Calu3 (cell line): ENCODE data around the gene HECTD1. TPM values are rescaled to one million over a fixed set of nuclear protein-coding genes. Genes with fewer than 3 reads are reported as not detected.
"Not testable (repeated sequence)": the region's sequence is repeated elsewhere in the genome, so short reads cannot be mapped to it uniquely, and the experiment has no call there.

Experiments
- BruUV-seq: library from RNA; stranded (reverse); fragments of 400-500 nt; replicated peaks from 2 replicates; lab custom pipeline; 2021; lab: Mats Ljungman, UMichigan
- CTCF ChIA-PET: fragments of 300-600 bp; sonication (Branson Sonifier 250); formaldehyde crosslinking; loops from one replicate; lab custom pipeline; 2022; ENCODE audit warnings: antibody characterized with exemption; lab: Charles Lee
- DNase-seq: peaks from one replicate; pipeline ENCODE4 v3.0.0; 2022
- H3K27ac Mint-ChIP-seq: one replicate; pipeline ENCODE4 v1.8.0; 2022; ENCODE audit warnings: mixed read lengths; ENCODE audit not compliant: unreplicated experiment
- H3K27me3 Mint-ChIP-seq: one replicate; pipeline ENCODE4 v1.8.0; 2022; ENCODE audit warnings: mixed read lengths; ENCODE audit not compliant: unreplicated experiment
- H3K36me3 Mint-ChIP-seq: one replicate; pipeline ENCODE4 v1.8.0; 2022; ENCODE audit warnings: mild to moderate bottlenecking, moderate library complexity, mixed read lengths; ENCODE audit not compliant: insufficient read depth, unreplicated experiment
- H3K4me1 Mint-ChIP-seq: one replicate; pipeline ENCODE4 v1.8.0; 2022; ENCODE audit warnings: mild to moderate bottlenecking, low read depth, mixed read lengths; ENCODE audit not compliant: unreplicated experiment
- H3K4me3 Mint-ChIP-seq: one replicate; pipeline ENCODE4 v1.8.0; 2022; ENCODE audit warnings: mild to moderate bottlenecking, low read depth, moderate library complexity, mixed read lengths; ENCODE audit not compliant: unreplicated experiment
- H3K9me3 Mint-ChIP-seq: one replicate; pipeline ENCODE4 v1.8.0; 2022; ENCODE audit warnings: low read depth, mixed read lengths; ENCODE audit not compliant: unreplicated experiment
- intact Hi-C: fragments of 100-400 bp; cut with micrococcal nuclease; formaldehyde crosslinking; loops from one replicate; pipeline ENCODE4 v1.10.0; 2022; ENCODE audit not compliant: unreplicated experiment
- total RNA-seq: library from RNA; stranded (reverse); gene quantifications from 2 replicates; pipeline ENCODE4 v1.2.3, GENCODE V29; 2022
- TF ChIP-seq, protein P1 (sequence below): fragments of 200-600 bp; IDR thresholded peaks from one replicate; pipeline ENCODE4 v1.8.0; 2022; ENCODE audit warnings: antibody characterized with exemption; ENCODE audit not compliant: unreplicated experiment

The HECTD1 gene
- total RNA-seq, 1 experiment from 2014 or later, result 98.6 TPM

DNA sequence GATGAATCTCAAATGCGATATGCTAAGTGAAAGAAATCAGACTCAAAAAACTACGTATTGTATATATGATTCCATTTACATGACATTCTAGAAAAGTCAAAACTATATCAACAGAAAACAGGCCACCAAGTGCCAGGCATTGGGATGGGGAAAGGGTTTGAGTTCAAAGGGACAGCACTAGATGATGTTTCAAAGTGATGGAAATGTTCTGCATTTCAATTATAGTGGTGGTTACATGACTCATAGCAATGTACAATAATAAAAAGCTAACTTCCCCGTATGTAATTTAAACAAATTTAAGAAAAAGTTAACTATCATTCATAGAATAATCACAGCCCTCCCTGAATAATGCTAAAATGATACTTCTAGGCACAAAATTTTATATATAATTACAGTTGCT, 13.5 kb downstream of the HECTD1 start:
- Mint-ChIP-seq H3K9me3 (no peaks in the 10 kb centered on the region), H3K4me3 (no peak overlapping the region), H3K27me3 (no peaks in the 10 kb centered on the region), H3K36me3 (peaks cover 27% of the 10 kb centered on the region), H3K27ac (no peak overlapping the region), H3K4me1 (peaks cover 24% of the 10 kb centered on the region)
- intact Hi-C loops, result no loop called here
- CTCF ChIA-PET, result interaction anchor here (1.0 kb wide), 1 partner anchor 14 kb away, joined by 4 read pairs; the partner anchor contains the start of gene HECTD1
- no TSS peak for BruUV-seq
- no peak for DNase-seq
- TF ChIP-seq, protein P1, sequence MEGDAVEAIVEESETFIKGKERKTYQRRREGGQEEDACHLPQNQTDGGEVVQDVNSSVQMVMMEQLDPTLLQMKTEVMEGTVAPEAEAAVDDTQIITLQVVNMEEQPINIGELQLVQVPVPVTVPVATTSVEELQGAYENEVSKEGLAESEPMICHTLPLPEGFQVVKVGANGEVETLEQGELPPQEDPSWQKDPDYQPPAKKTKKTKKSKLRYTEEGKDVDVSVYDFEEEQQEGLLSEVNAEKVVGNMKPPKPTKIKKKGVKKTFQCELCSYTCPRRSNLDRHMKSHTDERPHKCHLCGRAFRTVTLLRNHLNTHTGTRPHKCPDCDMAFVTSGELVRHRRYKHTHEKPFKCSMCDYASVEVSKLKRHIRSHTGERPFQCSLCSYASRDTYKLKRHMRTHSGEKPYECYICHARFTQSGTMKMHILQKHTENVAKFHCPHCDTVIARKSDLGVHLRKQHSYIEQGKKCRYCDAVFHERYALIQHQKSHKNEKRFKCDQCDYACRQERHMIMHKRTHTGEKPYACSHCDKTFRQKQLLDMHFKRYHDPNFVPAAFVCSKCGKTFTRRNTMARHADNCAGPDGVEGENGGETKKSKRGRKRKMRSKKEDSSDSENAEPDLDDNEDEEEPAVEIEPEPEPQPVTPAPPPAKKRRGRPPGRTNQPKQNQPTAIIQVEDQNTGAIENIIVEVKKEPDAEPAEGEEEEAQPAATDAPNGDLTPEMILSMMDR, result no peak

DNA sequence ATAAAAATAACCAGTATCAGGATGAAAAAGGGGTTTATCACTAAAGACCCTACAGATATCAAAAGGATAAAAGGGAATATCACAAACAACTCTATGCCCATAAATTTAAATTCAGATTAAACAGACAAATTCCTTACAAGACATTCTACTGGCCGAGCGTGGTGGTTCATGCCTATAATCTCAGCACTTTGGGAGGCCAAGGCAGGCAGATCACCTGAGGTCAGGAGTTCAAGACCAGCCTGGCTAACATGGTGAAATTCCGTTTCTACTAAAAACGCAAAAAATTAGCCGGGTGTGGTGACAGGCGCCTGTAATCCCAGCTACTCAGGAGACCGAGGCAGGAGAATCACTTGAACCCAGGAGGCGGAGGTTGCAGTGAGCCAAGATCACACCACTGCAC, 15.0 kb downstream of the HECTD1 start:
- H3K4me3 Mint-ChIP-seq, DNase-seq, BruUV-seq, H3K9me3 Mint-ChIP-seq, intact Hi-C loops, H3K27ac Mint-ChIP-seq, H3K27me3 Mint-ChIP-seq: not testable (repeated sequence)
- Mint-ChIP-seq H3K4me1 (peaks cover 24% of the 10 kb centered on the region), H3K36me3 (peaks cover 27% of the 10 kb centered on the region)
- CTCF ChIA-PET, result interaction anchor here (0.6 kb wide), 1 partner anchor 33 kb away, joined by 3 read pairs; no protein-coding TSS in a partner anchor

DNA sequence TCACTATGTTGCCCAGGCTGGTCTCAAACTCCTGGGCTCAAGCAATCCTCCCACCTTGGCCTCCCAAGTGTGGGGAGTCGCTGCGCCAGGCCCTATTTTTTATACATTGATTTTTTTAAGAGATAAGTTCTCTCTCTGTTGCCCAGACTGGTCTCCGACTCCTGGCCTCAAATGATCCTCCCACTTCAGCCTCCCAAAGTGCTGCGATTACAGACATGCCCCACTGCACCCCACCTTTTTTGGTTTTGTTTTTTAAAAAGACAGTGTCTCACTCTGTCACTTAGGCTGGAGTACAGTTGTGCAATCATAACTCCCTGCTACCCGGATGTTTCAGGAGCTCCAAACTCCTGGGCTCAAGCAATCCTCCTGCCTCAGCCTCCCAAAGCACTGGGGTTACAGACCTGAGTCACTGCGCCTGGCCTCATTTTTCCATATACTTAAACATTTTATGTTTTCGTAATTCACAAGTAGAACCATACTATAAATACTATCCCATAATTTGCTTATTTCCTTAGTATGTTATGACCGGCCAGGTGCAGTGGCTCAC, 16.8 kb downstream of the HECTD1 start:
- peaks cover 15% of the 10 kb centered on the region for H3K4me1 Mint-ChIP-seq
- H3K27me3 Mint-ChIP-seq, result no peaks in the 10 kb centered on the region
- H3K4me3 Mint-ChIP-seq, result no peak overlapping the region
- H3K9me3 Mint-ChIP-seq, result no peaks in the 10 kb centered on the region
- TF ChIP-seq, protein P1, result no peak
- no peak for DNase-seq
- H3K36me3 Mint-ChIP-seq, result peaks cover 27% of the 10 kb centered on the region
- H3K27ac Mint-ChIP-seq, result no peak overlapping the region
- no TSS peak for BruUV-seq
- CTCF ChIA-PET, result interaction anchor here (0.6 kb wide), 1 partner anchor 11 kb away, joined by 4 read pairs; no protein-coding TSS in a partner anchor
- intact Hi-C loops, result no loop called here

DNA sequence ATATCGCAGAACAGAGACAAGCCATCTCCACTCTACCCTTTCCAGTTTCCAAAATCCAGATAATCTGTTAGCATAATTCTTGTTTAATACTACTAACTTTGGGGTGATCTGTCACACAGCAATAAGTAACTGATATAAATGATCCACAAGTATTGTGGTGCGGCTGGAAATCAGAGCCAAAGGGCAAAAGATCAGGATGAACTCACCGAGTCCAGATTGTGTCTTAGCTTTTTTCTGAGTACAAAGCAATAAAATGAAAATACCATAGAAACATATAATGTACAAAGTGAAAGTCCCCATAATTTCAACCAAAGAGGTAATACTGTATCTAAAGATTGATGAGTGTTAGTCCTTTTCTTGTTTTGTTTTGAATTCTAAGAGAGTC, 17.4 kb downstream of the HECTD1 start:
- BruUV-seq, result no TSS peak
- CTCF ChIA-PET, result no interaction called here

More for the DNA sequence above, 17.4 kb downstream of the HECTD1 start:
- Mint-ChIP-seq H3K9me3 (no peaks in the 10 kb centered on the region), H3K4me1 (peaks cover 16% of the 10 kb centered on the region), H3K36me3 (peaks cover 27% of the 10 kb centered on the region), H3K27me3 (no peaks in the 10 kb centered on the region), H3K27ac (no peak overlapping the region), H3K4me3 (no peak overlapping the region)
- no peak for DNase-seq
- TF ChIP-seq, protein P1, result no peak
- intact Hi-C loops, result no loop called here
